GM21786 (cell line): ENCODE measurements around the gene TMEM170B.

Experiments used
- ATAC-seq: cut with Tn5 transposase; IDR thresholded peaks from one replicate; pipeline ENCODE4 v1.9.1; 2021; ENCODE audit not compliant: unreplicated experiment

TMEM170B gene

DNA sequence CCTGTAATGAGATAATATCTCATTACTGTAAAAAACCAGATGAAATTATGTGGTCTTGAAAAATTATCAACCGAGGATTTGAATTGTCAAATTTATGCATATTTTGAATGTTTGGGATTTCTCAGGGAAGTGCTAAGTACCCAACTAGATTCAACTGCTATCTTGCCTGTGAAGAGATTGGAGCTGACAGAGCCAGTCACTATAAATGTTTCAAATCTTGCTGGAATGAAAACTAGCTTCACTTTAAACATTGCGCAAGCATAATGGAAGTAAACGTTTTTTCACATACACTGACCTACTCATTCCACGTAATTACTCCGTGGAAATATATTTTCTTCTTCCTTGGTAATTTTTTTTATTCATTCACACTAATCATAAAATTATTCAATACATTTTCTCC, 46.7 kb downstream of the TMEM170B start:
- no peak for ATAC-seq

DNA sequence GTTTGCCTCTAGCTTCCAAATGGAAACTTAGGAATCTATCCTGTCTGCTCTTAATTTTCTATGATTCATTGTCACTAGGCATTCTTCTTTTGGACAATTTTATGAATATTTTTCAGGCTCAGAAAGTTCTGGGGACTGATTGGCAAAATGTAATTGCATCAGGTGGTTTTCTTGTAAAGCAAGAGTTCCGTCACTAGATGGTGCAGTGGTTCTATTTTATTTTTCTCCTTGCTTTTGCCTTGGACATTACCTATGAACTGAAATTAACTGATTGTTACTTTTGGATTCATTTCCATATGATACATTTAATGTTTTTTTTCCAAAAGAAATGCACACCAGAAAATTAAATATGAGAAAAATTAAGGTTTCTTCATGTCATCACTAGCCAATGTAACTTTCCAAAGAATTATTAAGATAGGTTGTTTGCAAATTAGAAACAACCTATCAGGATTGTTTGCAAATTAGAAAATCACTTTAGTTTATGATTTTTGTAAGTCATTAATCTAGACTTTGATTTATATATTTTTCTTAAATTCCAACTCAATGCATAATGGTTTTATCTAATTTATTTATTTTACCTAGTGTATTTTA, 48.0 kb downstream of the TMEM170B start:
- no peak for ATAC-seq

DNA sequence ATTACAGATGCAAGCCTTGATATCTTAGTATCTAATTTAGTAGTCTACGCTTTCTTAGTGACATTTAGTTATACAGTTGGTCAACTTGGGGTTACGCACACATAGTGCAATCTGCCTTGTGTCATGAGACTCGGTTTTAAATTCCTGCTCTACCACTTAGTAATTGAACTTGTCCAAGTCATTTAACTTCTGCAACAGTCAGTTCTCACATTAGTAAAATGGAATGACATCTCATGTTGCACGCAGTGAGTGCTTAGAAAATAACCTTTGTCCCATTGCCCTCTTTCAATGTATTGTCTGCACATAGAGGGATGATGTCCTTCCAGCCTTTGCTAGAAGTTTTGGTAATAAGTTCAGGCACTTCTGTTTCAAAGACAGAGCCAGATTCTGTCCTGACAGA, 48.6 kb downstream of the TMEM170B start:
- ATAC-seq = no peak

DNA sequence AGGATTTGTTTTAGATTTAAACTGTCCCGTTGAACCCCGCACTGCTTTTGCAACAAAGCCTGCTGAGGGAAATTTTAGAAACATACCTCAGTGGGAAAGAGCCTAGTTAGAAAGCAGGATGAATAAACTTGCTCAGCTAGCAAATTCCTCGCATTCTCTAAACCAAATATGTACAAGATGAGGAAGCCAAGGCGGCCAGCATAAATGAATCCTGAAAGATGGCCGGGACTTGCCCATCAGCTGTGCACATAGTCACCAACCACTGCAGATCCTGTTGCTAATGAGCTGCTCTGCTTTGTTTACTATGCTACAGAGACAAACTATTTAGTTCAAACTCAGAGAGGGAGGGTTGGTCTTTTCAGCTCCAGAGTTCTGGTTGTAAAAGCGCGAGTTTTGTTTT, 49.0 kb downstream of the TMEM170B start:
- ATAC-seq = no peak

DNA sequence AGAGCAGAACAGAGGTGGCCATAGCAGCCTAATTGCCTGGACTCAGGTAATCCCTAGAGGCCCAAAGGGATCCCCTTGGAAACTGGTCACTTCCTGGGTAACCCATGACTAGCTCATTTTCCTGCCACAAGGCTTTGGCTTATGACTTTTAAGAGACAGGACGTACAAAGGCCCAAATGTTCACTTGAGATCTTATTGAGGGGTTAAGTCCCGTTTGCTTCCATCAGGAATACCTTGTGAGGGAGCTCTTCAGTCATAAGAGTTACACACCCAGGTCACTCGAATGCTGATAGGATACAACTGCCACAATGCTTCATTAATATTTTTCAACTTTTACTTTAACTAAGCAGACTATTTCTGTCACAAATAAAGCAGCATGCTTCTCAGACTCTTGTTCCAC, 51.7 kb downstream of the TMEM170B start:
- ATAC-seq = no peak

DNA sequence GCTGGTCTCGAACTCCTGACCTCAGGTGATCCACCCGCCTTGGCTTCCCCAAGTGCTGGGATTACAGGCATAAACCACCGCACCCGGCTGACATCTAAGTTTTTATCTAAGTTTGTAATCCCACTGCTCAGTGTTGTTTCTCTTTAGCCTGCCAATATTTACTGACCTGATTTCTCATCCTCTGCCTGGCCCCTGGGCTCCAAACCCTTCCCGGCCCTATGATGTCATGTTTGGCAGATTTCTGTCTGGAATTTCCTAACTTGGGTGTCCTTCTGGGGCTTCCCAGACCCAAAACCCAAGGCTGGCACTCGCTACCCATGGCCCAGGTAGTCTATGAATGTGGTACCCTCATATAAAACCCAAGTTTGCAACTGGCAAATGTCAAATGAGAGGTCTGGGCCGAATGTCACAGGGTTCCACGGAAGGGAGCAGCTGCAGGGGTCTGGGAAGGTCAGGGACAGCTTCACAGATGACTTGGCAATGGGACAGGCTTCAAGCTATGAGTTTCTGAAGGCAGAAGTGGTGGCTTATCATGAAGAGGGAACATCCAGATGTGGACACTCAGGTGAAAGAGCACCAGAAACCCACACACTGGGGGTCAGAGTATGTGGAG, 54.9 kb downstream of the TMEM170B start:
- ATAC-seq = no peak

DNA sequence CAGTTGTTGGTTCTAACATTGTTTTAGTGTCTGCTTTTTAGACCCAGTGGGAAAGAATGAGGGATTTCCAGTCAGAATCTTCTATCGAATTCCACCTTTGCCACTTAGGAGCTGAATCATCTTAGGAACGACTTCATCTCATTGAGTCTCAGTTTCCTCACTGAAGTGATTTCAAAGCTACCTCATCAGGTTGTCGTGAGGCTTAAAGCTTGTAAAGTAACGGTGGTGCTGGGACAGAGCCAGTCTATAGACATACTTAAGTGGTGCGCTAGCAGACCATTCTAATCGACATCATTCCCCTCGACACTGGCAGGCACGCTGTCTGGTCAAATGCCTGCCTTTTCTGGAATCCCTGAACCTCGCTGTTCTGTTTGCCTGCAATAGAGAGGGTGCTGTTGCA, 55.5 kb downstream of the TMEM170B start:
- no peak for ATAC-seq

DNA sequence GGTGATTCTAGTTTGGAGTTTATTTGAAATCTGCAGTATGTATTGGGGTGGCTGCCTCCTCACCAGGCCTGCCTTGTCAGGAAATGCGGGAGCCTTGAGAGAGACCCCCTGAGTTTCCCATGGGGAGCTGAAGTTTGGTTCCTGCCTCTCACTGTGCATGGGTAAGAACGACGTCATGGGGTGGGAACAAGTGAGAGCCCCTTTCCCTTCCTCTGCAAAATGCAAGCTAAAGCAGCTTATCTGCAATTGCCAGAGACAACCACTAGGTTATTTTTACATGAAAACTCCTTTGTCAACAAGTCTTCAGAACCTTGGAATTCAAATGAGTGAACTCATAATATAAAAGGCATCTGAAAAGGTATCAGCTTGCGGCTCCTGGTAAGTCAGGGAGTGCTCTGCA, 58.4 kb downstream of the TMEM170B start:
- no peak for ATAC-seq

DNA sequence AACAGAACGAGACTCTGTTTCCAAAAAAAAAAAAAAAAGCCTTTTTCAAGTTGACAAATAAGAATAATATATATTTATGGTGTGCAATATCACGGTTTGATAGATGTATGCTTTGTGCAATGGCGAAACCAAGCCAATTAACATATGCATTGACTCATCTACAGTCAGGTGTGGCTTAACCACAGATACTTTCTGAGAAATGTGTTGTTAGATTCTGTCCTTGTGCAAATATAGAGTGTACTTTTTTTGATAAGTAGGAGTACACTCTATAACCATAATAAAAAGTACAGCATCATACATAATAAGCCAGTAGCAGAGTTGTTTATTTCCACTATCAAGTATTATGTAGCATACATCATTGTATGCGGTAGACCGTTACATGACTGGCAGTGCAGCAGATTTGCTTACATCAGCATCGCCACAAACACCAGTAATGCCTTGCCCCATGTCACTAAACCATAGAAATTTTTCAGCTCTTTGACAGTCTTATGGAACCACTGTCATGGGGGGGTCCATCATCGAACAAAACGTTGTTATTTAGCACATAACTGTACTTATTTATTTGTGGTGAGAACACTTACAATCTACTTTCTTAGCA, 59.2 kb downstream of the TMEM170B start:
- no peak for ATAC-seq

DNA sequence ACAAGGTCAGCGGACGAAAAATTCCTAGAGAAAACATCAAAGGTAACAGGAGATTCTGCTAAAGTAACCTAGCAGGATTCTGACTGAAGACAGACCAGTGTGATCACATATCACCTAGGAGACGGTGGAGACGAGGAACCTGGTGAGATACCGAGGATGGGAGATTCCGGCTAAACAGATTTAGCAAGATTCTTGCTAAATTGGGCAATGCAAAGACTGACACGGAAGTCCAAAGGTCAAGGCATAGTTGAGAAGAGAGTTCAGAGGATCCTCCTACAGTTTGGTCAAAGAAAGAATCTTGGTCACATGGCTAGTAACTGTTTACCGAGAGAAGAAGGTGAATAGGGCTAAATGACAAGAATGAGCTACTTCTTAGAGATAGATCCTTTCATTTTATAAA, 61.1 kb downstream of the TMEM170B start:
- ATAC-seq = no peak

DNA sequence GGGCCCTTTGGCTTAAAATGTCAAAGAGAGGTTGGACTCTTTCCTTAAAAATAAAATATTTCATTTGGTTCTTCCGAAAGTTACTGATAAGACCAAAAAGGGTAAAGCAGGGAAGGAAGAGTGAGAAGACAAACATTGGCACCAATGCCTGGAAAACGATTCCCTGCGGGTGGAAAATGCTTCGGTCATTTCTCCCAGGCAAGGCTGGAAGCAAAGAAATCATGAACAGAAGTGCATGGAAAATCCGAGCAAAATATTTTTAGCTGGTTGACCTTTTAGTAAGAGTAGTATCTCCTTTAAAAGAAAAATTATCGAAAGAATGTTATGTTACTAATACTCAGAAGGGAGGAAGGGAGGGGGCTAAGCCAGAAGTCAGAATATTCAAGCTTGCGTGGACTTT, 62.7 kb downstream of the TMEM170B start:
- ATAC-seq = no peak

DNA sequence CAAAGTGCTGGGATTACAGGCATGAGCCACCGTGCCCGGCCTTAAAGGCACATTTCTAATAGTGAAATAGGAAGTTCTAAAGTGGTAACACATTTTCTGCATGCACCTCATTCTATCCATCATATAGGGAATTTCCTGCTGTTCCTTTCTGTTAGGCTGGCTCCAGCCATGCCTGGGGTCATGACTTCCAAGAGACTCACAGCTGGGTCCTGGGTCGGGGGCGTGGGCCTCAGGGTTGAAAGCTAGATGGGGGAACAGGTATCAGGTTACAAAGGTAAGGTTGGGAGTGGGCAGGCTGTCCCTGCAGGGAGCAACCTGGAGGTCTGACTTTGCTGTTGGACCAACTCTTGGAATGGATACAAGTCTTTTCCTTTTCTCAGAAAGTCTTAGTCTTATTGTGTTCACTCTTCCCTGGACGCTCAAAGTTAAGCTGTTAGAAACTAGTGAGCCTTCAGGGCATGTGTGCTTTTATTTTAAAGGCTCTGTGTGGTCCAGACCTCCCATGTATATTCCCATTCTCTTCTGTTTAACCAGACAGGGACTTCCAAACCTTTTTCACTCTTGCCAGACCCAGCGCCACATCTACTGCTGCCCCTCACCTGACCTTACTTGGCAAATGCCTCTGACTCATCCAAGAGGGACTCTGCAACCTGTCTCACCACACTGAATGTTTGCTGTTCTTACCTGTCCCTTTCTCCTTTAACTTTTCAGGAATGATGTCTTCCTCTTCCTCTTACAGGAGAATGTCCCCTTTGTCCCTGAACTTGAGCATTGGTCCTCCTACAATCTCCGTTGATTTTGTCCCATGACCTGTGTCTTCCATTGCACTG, 64.4 kb downstream of the TMEM170B start:
- no peak for ATAC-seq

DNA sequence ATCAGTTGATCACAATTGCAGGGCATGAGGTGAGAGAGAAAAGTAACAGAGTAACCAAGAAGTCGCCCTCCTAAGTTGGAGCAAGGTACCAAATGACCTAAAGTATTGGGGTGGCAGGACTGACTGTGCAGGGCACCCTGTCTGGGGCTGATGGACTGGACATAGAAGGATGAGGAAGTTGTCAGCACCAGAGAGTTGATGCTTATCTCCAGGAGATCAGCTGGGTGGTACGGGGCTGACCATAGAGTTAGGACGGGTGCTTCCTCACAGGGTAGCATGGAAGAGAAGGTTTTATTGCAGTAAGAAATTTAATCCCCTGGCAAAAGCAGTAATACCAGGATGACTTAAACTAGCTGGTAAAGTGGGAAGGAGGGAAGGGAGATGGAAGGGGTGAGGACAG, 66.7 kb downstream of the TMEM170B start:
- no peak for ATAC-seq

DNA sequence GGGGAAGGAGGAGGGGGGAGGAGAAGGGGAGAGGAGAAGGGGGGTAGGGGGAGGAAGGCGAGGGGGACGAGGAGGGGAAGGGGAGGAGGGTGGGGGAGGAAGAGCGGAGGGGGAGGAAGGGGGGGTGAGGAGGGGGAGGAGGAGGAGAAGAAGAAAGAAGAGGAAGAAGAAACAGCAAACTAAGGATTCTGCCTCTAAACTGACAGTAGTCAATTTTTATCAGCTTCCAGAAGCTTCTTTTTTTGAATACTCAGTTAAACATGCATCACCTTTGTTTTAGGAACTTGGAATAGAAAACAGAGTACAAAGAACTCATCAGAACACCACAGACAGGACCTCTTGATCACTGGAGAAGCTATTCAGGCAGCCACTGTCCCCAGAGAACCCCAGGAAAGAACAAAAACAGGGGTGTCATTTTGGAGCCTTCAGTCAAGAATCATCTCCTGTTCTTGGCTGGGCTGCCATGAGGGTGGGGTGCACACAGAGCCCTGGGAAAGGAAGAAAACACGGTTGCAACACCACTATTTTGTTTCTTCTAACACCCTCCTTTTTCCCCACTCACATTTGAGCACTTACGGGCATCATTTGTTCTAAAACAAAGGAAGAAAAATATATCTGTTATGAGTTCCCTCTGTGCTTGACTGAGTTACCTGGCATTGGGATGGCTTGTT, 67.4 kb downstream of the TMEM170B start:
- no peak for ATAC-seq

DNA sequence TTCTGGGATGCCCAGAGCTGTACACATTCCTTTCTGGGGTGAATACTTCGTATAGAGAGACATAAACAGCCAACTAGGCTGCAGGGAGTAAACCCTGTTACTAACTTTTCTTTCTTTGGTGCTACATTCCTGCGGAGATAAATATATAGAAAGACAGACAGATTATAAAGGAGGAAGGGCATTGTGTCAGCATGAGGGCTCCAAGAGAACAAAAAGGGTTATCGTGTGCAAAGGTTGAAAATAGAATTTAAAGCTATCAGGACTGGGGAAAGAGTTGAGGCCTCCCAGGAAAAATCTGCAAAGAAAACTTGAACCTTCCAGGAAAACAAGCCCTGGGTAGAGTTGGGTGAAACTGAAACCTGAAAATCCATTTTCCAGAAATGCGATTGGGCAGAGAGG, 68.0 kb downstream of the TMEM170B start:
- no peak for ATAC-seq

DNA sequence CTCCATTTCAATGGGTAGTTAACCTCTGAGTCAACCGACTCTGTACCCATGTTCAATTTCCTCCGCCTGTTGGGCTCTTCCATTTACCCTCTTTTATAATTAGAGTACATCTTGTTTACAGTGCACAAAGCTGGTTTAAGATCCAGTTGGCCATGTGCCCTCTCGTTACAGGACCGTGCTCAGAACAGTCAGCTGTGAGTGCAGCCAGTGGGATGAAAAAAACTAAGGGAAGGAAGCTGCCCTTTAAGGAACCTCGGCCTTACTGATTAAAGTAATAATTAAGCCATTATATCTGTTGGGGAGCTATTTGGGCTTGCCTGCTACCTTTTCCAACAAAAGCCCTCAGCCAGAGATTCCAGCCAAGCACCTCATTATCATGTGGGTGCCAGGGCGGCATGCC, 68.8 kb downstream of the TMEM170B start:
- no peak for ATAC-seq

DNA sequence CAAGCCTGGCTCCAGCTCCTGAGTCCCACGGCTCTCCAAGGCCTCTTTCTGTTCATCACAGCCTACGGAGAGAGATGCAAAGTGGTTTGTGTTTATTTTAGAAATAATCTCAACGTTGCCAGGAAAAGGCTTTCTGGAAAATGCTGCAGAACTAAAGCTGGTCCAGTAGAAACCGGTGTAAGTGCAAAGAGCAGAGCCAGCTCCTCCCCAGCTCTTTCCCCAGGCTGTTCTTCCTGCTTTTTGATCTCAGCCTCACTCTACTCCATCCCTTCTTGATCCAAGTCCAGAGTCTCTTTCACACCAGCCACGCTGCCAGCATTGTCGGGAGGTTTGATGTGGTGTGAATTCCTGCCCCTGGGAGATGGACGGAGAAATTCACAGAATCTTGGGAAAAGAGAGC, 69.8 kb downstream of the TMEM170B start:
- ATAC-seq = no peak

DNA sequence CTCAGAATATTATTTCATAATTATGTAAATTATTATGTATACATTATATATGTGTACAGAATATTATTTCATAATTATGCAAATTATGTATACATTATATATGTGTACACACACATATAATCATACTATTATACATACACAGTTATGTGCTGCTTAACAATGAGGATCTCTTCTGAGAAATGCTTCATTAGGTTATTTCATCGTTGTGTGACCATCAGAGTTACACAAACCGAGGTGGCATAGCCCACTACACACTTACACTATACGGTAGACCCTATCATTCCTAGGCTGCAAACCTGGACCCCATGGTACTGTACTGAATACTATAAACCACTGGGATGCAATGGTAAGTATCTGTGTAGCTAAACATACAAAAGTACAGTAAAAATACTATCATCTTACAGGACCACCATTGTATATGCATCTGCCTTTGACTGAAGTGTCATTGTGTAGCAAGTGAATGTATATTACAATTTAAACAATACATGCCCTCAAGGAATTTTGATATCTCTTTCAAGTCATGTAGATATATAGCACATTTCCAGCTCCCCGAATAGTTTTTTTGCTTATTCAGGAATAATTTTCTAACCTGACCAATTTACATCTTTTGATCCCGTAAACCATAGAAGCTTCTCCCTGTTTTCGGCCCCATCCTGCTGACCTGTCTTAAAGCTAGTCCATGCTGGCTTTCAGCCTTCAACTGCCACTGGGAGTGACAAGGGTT, 71.2 kb downstream of the TMEM170B start:
- ATAC-seq = no peak

DNA sequence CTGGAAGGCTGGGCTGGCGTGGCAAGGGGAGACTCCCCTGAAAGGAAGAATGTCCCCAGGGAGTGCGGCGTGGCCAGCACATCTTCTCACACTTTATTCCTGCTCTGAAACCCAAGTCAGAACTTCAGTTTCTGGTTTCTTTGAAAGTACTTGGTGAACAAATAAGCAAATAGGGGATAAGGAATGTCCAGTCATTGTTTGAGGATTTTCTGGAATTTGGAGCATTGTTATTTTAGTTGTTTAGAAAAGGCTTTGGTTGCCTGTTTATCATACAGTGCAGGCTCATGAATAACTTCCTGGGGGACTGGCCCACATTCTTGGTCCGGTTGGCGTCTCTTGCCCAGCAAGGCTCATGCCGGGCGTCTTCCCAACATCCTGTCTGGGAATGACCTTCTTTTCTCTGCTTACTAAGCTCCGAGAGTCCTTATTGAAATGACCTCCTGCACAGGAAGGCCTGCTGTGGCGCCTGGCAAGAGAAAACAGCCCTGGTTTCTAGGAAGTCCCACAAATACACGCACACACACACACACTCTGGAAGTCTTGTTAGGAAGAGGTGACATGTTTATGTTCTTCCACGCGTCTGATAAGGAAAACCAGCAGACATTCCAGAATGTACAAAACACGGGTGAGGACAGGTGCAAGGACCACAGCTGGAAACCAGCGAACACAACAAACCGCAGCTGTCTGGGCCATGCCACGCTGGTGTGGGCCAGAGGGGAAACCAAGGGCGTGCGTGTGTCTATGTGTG, 71.9 kb downstream of the TMEM170B start:
- no peak for ATAC-seq

DNA sequence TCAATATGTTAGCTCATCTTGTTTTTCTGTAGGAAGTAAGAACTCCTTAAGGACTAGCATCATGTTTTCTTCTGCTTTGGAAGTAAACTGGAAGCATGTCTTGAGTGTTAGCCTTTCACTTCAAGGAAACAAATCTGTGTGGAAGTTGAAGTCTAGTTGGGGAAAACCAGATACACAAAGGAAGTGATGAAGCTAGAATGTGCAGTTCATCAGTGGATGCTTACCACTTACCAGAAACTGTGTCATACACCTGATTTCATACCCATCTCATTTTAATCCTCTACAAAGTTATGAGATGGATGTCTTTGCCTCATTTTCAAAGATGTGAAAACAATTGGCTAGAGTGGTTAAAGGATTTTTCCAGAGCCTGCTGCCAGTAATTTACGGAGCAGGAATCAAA, 75.8 kb downstream of the TMEM170B start:
- no peak for ATAC-seq
